ENCODE measurements around the gene MYRIP.
"Not testable (repeated sequence)": the region's sequence is repeated elsewhere in the genome, so short reads cannot be mapped to it uniquely, and the experiment has no call there.

The MYRIP gene

GRCh38 chr3:39971559-39972031 lies 162.2 kb downstream of the MYRIP start:
- no peak for DNase-seq (ENCODE audit: low spot score)

GRCh38 chr3:39972508-39972907 lies 163.1 kb downstream of the MYRIP start:
- no peak for DNase-seq (ENCODE audit: low spot score)

DNA sequence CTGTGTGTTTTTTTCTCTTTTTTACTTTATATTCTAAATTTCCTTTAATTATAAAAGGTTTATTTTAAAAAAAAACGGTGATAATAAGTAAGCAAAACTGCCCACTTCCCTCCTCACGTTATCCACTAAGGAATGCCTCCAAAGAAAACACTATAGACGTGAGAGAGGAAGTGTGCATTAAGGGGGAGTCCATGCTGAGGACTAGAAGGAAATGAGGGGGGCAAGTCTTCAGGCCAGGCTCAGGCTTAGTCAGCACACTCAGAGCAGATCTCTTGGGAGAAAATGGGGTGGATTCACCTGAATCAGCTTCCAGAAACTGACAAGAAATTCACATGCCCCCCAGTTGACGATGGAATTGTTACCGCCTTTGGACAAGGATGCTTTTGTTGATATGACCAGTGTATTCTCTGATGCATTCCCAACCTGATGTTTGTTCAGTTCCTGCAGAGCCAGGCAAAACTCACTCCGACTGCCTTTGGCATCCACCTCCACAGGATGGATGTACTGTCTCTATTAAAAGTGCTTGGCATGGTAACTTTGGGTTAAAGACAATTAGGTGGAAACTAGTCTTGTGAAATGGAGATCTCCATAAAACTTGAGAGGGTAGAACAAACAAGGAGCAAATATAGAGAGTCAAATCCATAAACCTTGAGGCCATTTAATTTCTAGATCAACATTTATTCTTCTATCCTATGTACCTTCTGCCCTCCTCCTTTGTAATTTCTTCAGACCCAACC lies 167.8 kb downstream of the MYRIP start:
- no peak for DNase-seq (ENCODE audit: low spot score)

GRCh38 chr3:39978308-39978707 lies 168.9 kb downstream of the MYRIP start:
- no peak for DNase-seq (ENCODE audit: low spot score)

DNA sequence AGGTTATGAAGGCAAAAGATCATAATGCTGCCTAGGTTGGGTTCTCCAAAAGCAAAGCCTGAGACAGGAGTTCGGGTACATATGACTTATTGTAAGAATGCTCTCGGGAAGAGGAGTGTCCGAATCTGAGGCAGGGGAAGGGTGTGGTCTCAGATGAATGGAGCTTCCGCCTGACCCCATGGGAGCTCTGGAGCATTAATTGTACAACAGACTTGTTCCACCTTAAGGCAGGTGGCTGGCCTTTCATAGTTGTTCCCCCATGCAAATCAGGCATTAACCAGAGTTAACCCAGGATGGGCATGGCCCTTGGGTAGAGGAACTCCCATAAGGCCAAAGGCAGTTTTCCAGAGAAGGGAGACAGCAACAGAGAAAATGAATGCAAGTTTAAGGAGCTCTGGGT lies 170.6 kb downstream of the MYRIP start:
- no peak for DNase-seq (ENCODE audit: low spot score)

DNA sequence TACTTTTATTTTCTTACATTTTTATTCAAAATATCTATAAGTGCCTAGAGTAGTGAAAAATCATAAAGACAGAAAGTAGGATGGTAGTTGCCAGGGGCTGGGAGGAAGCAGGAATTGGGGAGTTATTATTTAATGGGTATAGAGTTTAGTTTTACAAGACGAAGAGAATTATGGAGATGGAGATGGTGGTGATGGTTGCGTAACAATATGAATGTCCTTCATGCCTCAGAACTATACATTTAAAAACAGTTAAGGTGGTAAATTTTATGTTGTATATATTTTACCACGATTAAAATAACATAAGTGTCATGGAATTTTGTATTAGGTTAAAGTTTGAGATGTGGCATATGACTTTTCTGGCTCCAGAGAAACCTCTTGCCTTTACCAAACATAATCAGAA lies 171.4 kb downstream of the MYRIP start:
- no peak for DNase-seq (ENCODE audit: low spot score)

DNA sequence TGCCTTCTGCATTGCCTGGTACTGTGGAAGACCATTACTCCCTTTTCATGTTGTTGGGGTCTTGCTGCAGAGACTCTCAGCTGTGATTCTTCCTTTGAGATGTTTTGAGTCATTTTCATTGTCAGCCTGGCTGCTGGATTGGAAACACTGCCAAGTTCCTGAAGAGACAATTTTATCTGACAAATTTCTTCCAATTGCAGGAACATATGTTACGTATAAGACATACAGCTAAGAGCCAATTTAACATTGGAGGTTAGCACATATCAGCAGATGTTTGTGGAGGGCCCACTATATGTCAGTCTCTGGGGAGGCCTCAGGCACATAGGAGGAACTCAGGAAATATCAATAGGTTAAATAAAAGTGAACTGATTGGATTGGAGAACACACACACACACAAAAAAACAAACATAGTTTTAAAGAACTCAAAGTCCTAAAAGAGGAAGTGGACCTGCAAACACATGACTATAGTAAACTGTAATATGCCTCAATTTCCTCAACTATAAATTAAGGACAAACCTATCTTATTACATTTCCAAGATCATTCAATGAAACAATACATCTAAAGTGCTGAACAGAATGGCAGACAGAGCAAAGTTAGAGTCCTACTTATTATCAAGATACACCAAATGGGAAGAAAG lies 172.3 kb downstream of the MYRIP start:
- DNase-seq (ENCODE audit: low spot score), result no peak

DNA sequence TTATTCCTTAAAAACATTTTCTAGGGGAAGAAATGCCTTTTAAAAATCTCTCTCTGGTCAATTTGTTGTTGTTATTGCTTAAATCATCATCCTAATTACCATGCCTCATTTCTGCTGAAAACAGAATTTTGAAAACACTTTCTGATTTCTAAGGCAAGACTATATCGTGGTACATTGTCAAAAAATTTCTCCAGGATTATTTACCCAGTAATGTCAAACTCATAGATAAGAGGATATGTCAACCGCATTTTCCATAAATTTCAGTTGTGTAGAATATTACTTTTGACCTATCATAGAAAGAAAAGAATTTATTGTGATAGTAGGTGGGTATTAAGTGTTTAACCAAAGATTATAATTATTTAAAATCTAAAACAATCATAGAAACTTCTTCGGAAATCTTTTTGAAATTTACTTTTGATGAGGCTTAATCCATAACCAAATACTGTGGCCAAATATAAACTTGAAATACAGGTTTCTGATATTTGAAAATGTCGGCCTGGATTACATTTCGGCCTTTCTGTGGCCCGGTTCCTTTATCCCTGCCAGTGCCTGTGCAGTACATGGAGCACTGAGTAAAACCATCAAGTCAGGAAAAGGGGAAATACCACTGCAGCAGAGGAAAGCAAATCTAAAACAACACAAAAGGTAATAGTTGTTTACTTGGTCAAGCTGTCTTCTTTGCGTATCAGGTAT lies 173.4 kb downstream of the MYRIP start:
- DNase-seq (ENCODE audit: low spot score), result no peak

GRCh38 chr3:39989746-39990145 lies 180.3 kb downstream of the MYRIP start:
- no peak for DNase-seq (ENCODE audit: low spot score)

DNA sequence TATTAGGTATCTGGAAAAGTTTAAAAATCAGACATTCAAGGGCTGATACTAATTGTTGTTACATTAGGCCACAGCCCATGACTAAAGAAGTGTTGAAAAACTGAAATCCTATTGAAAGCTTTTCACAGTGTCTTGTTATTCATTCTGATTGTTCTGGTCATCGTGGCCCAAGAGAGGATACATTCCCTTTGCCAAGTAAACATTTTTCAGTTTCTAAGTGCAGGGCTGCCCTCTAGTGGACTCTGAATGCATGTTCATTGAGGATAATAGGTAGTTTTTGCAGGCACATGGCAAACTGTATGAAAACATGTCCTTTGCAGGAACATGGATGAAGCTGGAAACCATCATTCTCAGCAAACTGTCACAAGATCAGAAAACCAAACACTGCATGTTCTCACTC lies 181.1 kb downstream of the MYRIP start:
- DNase-seq (ENCODE audit: low spot score), result no peak

- DNase-seq (ENCODE audit: low spot score), result no peak
Measured at GRCh38 chr3:40008796-40009195, 199.4 kb downstream of the MYRIP start.

DNA sequence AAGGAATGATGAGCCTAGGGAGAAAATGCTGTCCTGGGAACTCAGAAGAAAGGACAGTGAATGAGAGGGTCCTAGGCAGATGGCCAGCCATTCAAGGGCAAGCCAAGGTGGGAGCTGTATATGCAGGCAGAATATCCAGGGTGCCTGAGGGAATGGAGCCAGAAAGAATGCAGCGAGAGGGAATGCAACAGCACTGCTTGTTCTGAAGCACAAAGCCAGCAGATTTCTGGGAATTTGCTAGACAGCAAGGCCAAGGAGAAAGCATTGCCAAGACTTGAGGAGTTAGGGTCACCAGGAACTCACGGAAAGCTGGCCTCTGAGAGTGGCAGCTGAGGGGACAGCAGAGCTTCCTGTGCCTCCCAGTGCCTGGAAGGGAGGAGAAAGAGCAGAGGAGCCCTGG lies 200.6 kb downstream of the MYRIP start:
- no peak for DNase-seq (ENCODE audit: low spot score)

GRCh38 chr3:40012381-40012780 lies 203.0 kb downstream of the MYRIP start:
- no peak for DNase-seq (ENCODE audit: low spot score)

GRCh38 chr3:40016391-40016790 lies 207.0 kb downstream of the MYRIP start:
- DNase-seq (ENCODE audit: low spot score), result no peak

- no peak for DNase-seq (ENCODE audit: low spot score)
Measured at GRCh38 chr3:40018369-40018768, 209.0 kb downstream of the MYRIP start.

DNA sequence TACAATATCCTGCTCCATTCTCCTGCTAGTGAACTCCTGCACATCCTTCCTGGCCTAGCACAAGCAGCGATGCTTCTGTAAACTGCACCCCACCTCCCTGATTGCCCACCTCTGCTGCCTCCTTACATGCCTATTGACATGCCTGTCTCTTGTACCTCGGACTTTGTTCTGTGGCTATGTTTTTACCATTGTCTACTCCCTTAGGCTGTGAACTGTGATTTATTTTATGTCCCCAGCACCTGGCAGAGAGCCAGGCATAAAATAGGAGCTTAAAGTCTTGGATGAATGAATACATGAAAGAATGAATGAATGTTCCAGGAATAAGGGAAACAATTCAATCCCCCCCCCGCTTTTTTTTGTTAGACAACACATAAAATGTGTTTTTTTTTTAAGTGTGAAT lies 210.0 kb downstream of the MYRIP start:
- no peak for DNase-seq (ENCODE audit: low spot score)

DNA sequence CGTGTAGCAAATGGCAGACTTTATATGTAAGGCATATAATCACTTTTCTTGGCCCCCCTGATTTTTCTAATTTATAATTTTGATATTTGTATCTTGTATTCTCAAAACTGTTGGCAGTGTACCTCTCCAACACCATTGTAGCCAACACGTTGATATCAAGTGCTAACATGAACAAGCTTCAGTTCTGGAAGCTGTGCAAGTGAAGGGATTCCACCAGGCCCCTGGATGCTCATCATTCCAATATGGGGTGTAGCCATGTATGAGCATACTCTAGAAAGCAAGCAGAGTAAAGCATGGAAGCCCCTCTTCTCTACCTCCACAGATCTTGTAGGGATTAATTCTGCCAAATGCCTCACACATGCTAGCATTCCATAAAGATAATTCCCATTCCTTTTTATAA lies 211.3 kb downstream of the MYRIP start:
- DNase-seq (ENCODE audit: low spot score), result no peak

GRCh38 chr3:40021338-40021737 lies 211.9 kb downstream of the MYRIP start:
- DNase-seq (ENCODE audit: low spot score), result no peak

- DNase-seq (ENCODE audit: low spot score), result no peak
Measured at GRCh38 chr3:40022297-40022827, 213.0 kb downstream of the MYRIP start.

GRCh38 chr3:40024526-40024925 lies 215.1 kb downstream of the MYRIP start:
- no peak for DNase-seq (ENCODE audit: low spot score)

DNA sequence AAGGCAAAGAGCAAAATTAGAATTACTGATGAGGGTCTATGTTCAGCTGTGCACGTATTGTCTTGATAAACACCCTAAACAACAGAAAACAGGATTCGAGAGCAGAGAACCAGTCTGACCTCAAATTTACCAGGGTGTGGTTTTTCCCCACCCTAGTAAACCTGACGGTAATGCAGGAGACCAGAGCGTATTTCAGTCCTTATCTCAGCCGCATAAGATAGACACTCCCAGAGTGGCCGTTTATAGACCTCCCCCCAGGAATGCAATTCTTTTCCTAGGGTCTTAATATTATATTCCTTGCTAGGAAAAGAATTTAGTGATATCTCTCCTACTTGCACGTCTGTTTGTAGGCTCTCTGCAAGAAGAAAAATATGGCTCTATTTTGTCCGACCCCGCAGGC lies 216.5 kb downstream of the MYRIP start:
- not testable (repeated sequence) for DNase-seq (ENCODE audit: low spot score)

DNA sequence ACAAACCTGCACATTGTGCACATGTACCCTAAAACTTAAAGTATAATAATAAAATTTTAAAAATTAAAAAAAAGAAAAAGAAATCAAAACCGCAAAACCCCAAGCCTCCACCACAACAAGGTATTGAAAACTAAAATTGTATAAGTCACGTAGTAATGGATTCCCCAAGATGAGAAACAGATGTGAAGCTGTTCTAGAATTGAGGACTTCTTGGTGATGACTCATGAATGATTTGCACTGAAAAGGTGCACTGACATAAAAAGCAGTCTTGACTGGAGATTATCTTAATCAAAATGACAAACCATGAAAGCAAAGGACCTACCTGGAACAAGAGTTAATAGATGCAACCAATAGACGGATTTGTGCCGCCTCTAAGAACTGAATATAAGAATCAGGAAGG lies 225.8 kb downstream of the MYRIP start:
- DNase-seq (ENCODE audit: low spot score), result no peak

- DNase-seq (ENCODE audit: low spot score), result no peak
Measured at GRCh38 chr3:40037582-40037981, 228.2 kb downstream of the MYRIP start.
